ENCODE measurements around the gene KRTAP13-1.

DNA sequence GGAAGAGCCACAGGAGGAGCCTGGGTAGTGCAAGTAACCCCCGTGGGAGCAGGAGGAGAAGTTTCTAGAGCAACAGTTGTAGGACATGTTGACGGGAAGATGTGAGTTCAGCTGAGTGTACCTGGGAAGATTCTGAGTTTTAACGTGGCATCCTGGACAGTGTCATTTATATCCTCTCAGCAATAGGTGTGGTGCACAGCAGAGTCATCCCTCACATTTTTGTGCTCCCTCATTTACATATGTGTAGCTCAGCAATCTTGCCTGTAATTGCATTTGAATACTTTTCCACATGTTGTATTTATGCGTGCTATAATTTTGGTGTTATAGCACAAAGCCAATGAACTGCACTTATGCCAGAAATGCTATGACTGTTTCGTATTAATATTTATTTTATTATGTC, 30.0 kb downstream of the KRTAP13-1 start, which contains the start of gene KRTAP13-3:
- TF ChIP-seq CTCF (IDR thresholded peaks at IDR 0.05; ENCODE audit: low read depth, low read length) (no peak), MAX (IDR thresholded peaks at IDR 0.05; ENCODE audit: low read depth, low read length) (no peak), POLR2A (IDR thresholded peaks at IDR 0.05; ENCODE audit: extremely low read depth, insufficient read length) (no peak), MYC (IDR thresholded peaks at IDR 0.05; ENCODE audit: low read depth, low read length) (no peak)
